Fibroblast of pulmonary artery (primary cell): ENCODE results near the gene CFAP74.
A peak's percentile ranks its signal among the peaks of the same experiment; 100 is the strongest.

ENCODE experiments used
- DNase-seq: peaks from one replicate; pipeline ENCODE4 v3.0.0-alpha.2; 2010; ENCODE audit warnings: low read depth
- H3K4me3 ChIP-seq: replicated peaks from 2 replicates; pipeline ENCODE4 v1.5.1; 2011; ENCODE audit warnings: low read depth, mild to moderate bottlenecking, control low read depth, low read length, moderate library complexity
- TF ChIP-seq, protein P1 (sequence below): IDR thresholded peaks from 2 replicates; pipeline ENCODE4 v1.5.1; 2011; ENCODE audit warnings: mild to moderate bottlenecking, control low read depth, low read length, inconsistent platforms; ENCODE audit errors: missing control alignments

Gene CFAP74

GRCh38 chr1:2001773-2002411 is 1.7 kb downstream of the CFAP74 start:
- TF ChIP-seq, protein P1, sequence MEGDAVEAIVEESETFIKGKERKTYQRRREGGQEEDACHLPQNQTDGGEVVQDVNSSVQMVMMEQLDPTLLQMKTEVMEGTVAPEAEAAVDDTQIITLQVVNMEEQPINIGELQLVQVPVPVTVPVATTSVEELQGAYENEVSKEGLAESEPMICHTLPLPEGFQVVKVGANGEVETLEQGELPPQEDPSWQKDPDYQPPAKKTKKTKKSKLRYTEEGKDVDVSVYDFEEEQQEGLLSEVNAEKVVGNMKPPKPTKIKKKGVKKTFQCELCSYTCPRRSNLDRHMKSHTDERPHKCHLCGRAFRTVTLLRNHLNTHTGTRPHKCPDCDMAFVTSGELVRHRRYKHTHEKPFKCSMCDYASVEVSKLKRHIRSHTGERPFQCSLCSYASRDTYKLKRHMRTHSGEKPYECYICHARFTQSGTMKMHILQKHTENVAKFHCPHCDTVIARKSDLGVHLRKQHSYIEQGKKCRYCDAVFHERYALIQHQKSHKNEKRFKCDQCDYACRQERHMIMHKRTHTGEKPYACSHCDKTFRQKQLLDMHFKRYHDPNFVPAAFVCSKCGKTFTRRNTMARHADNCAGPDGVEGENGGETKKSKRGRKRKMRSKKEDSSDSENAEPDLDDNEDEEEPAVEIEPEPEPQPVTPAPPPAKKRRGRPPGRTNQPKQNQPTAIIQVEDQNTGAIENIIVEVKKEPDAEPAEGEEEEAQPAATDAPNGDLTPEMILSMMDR: no peak
- H3K4me3 ChIP-seq: no peak overlapping the region
- DNase-seq: no peak

DNA sequence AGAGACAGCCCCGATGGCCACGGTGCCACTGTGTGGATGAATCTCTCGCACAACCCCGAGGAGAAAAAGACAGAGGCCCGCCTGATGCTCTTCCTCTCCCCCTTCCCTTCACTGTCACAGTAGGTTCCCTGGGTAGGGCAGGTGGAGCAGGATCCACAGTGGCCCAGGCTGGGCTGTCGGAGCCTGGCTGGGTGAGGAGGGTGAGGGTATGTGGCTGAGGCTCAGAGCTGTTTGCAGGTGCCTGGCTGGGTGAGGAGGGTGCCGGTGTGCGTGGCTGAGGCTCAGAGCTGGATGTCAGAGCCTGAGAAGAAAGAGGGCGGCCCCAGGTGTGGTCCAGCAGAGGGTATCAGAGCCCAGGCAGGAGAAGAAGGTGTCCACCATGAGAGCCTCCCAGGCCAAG is 2.7 kb downstream of the CFAP74 start:
- DNase-seq: no peak
- H3K4me3 ChIP-seq: no peak overlapping the region
- TF ChIP-seq, protein P1: no peak

DNA sequence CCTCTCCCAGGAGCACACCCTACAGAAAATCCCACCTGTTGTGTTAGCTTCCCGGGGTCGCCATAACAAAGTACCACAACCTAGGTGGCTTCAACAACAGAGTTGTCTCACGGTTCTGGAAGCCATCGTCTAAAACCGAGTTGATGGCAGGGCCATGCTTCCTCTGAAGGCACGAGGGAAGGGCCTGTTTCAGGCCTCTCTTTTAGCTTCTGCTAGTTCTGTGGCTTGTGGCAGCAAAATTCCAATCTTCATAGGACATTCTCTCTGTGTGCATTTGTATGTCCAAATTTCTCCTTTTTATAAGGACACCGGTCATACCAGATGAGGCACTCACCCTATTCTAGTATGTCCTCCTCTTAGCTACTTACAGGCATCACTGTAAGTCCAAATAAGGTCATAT is 3.2 kb downstream of the CFAP74 start:
- TF ChIP-seq, protein P1: no peak
- no peak for DNase-seq
- no peak overlapping the region for H3K4me3 ChIP-seq

- H3K4me3 ChIP-seq: no peak overlapping the region
- TF ChIP-seq, protein P1: no peak
- no peak for DNase-seq
Observed at GRCh38 chr1:1997576-1997975, 6.0 kb downstream of the CFAP74 start.

GRCh38 chr1:1996207-1996651 is 7.4 kb downstream of the CFAP74 start:
- TF ChIP-seq, protein P1: no peak
- H3K4me3 ChIP-seq: no peak overlapping the region
- DNase-seq: peak; percentile 60

GRCh38 chr1:1994536-1994935 is 9.1 kb downstream of the CFAP74 start:
- TF ChIP-seq, protein P1: no peak
- H3K4me3 ChIP-seq: no peak overlapping the region
- no peak for DNase-seq

DNA sequence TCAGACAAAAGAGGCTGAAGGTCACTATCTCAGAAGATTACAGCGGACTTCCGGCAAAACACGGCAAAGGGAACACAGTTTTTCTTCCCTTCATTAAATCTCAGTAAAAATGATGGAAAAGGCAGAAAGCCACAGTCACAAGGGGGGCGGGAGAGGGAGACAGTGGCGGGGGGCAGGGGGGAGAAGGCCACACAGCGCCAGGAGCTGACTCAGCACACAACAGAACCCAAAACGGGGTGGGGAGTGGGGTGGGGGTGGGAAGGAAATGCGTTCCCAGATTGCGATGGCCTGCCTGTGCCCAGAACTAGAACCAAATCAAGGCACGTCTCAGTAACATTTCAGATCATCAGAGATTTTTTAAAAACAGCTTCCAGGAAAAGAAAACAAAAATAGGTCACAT is 13.4 kb downstream of the CFAP74 start:
- DNase-seq: peak; percentile 70
- H3K4me3 ChIP-seq: no peak overlapping the region
- TF ChIP-seq, protein P1: no peak
